Measurements from ENCODE around the gene FN3KRP.

- TF ChIP-seq CTCF (IDR thresholded peaks at IDR 0.05) (no peak), POLR2A (IDR thresholded peaks at IDR 0.05) (no peak)
Measured at GRCh38 chr17:82713071-82713723, 3.3 kb upstream of the FN3KRP start.
